HL-60 (cell line): ENCODE results near the gene TEX50.
"Not testable (repeated sequence)": the region's sequence is repeated elsewhere in the genome, so short reads cannot be mapped to it uniquely, and the experiment has no call there.

Experiments
- CTCF ChIP-seq: IDR thresholded peaks from one replicate; pipeline ENCODE4 v1.5.1; 2011; ENCODE audit warnings: low read length, control low read depth, inconsistent platforms; ENCODE audit not compliant: insufficient read depth
- REST ChIP-seq: IDR thresholded peaks from 2 replicates; pipeline ENCODE4 v1.6.1; 2012; ENCODE audit warnings: low read depth; ENCODE audit not compliant: insufficient replicate concordance

- TF ChIP-seq CTCF, REST: not testable (repeated sequence)
Observed at GRCh38 chr1:173685121-173685520, 50.0 kb downstream of the TEX50 start.
